Measurements from ENCODE around the gene GRIK3.

The GRIK3 gene

DNA sequence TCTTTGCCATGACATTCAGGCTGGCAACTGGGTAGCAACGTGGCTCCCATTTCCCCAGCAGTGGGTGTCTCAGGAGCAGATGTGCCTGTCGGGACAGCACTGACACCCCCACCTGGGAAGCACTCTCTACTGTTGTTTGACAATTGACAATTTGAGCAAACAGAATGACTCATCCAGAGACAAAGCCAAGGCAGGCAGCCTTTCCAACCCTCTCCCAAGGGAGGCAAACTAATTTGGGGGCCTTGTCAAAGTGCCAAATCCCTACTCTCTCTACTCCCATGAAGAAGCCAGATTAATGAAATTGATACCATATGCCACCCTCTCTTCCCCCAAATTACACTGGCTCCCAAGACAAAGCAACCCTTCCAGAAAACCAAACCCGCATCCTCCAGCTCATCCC lies 65.6 kb downstream of the GRIK3 start:
- H4K91ac ChIP-seq (ENCODE audit: low read depth, low read length) = no peak overlapping the region
- H3K36me3 ChIP-seq (ENCODE audit: control insufficient read depth in 1 of 2, insufficient read depth in 2 of 2, low read length in 2 of 2) = no peaks in the 10 kb centered on the region
- no peak overlapping the region for H3K23ac ChIP-seq (ENCODE audit: low read length)
- H3K4me2 ChIP-seq (ENCODE audit: low read length) = no peak overlapping the region
- no peak overlapping the region for H3K4ac ChIP-seq (ENCODE audit: low read depth, low read length)
- H2AK5ac ChIP-seq (ENCODE audit: low read length) = no peak overlapping the region
- H3K27ac ChIP-seq (ENCODE audit: low read depth, low read length) = no peak overlapping the region
- no peaks in the 10 kb centered on the region for H3K79me1 ChIP-seq (ENCODE audit: low read length)
- H3K14ac ChIP-seq (ENCODE audit: low read length) = no peak overlapping the region
- DNase-seq = no peak
- H2AFZ ChIP-seq (ENCODE audit: insufficient read depth, low read length, poor library complexity) = no peak overlapping the region
- H3K9me3 ChIP-seq (ENCODE audit: insufficient read depth, low read depth, low read length) = no peaks in the 10 kb centered on the region
- H2BK120ac ChIP-seq (ENCODE audit: insufficient read depth, low read length, poor library complexity) = no peak overlapping the region
- H2BK12ac ChIP-seq (ENCODE audit: low read length) = no peak overlapping the region
- no peaks in the 10 kb centered on the region for H3K27me3 ChIP-seq (ENCODE audit: insufficient read depth, low read length)
- no peaks in the 10 kb centered on the region for H3K79me2 ChIP-seq (ENCODE audit: control insufficient read depth, insufficient read depth, low read length, poor library complexity)
- no peaks in the 10 kb centered on the region for H3K4me1 ChIP-seq (ENCODE audit: control insufficient read depth in 1 of 2, insufficient read depth in 2 of 2, low read length in 2 of 2)
- no peak overlapping the region for H3K9ac ChIP-seq (ENCODE audit: low read length)
- no peak overlapping the region for H4K12ac ChIP-seq (ENCODE audit: low read depth, low read length)
- H2BK5ac ChIP-seq (ENCODE audit: low read depth, low read length, poor library complexity) = no peak overlapping the region
- no peak overlapping the region for H3K4me3 ChIP-seq (ENCODE audit: low read depth, low read length)
- WGBS (ENCODE audit: extremely low coverage, insufficient coverage, insufficient read length) = no CpG with 5 or more reads among the region's 3 CpGs
- no peak overlapping the region for H3K18ac ChIP-seq (ENCODE audit: low read length)
- no peak overlapping the region for H4K8ac ChIP-seq (ENCODE audit: low read depth, low read length)

DNA sequence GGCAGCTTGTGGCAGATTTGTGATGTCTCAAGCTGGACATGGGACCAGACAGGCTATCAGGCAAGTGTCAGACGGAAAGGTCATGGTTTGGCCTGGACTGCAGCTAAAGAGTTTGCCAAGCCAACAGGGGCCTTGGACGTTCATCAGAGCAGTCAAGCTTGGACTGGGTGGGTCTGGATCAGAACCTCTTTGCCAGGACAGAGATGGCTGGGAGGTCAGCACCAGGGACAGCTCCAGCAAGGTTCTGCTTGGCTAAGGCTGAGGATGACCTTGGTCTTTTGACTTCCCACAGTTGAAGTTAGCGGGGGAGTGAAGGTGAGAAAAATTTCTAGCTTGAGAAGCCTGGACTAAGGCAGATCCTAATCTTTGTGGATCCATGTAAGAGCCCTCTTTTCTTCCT lies 68.1 kb downstream of the GRIK3 start:
- no peak overlapping the region for H2BK120ac ChIP-seq (ENCODE audit: insufficient read depth, low read length, poor library complexity)
- no peaks in the 10 kb centered on the region for H3K79me2 ChIP-seq (ENCODE audit: control insufficient read depth, insufficient read depth, low read length, poor library complexity)
- no peaks in the 10 kb centered on the region for H3K9me3 ChIP-seq (ENCODE audit: insufficient read depth, low read depth, low read length)
- no peak overlapping the region for H3K23ac ChIP-seq (ENCODE audit: low read length)
- H3K79me1 ChIP-seq (ENCODE audit: low read length) = no peaks in the 10 kb centered on the region
- no peak overlapping the region for H2AFZ ChIP-seq (ENCODE audit: insufficient read depth, low read length, poor library complexity)
- no peak overlapping the region for H4K91ac ChIP-seq (ENCODE audit: low read depth, low read length)
- no peak overlapping the region for H3K4ac ChIP-seq (ENCODE audit: low read depth, low read length)
- no peak overlapping the region for H3K9ac ChIP-seq (ENCODE audit: low read length)
- H2BK12ac ChIP-seq (ENCODE audit: low read length) = no peak overlapping the region
- no peak overlapping the region for H3K4me3 ChIP-seq (ENCODE audit: low read depth, low read length)
- H3K27me3 ChIP-seq (ENCODE audit: insufficient read depth, low read length) = no peaks in the 10 kb centered on the region
- no peak overlapping the region for H3K4me2 ChIP-seq (ENCODE audit: low read length)
- no peak overlapping the region for H2BK5ac ChIP-seq (ENCODE audit: low read depth, low read length, poor library complexity)
- no peak overlapping the region for H3K27ac ChIP-seq (ENCODE audit: low read depth, low read length)
- H3K4me1 ChIP-seq (ENCODE audit: control insufficient read depth in 1 of 2, insufficient read depth in 2 of 2, low read length in 2 of 2) = no peaks in the 10 kb centered on the region
- no CpG with 5 or more reads among the region's 3 CpGs for WGBS (ENCODE audit: extremely low coverage, insufficient coverage, insufficient read length)
- H4K12ac ChIP-seq (ENCODE audit: low read depth, low read length) = no peak overlapping the region
- H3K14ac ChIP-seq (ENCODE audit: low read length) = no peak overlapping the region
- no peak overlapping the region for H4K8ac ChIP-seq (ENCODE audit: low read depth, low read length)
- no peak overlapping the region for H3K18ac ChIP-seq (ENCODE audit: low read length)
- no peaks in the 10 kb centered on the region for H3K36me3 ChIP-seq (ENCODE audit: control insufficient read depth in 1 of 2, insufficient read depth in 2 of 2, low read length in 2 of 2)
- H2AK5ac ChIP-seq (ENCODE audit: low read length) = no peak overlapping the region
- DNase-seq = peak in 1 of 2 donors; percentile 39

DNA sequence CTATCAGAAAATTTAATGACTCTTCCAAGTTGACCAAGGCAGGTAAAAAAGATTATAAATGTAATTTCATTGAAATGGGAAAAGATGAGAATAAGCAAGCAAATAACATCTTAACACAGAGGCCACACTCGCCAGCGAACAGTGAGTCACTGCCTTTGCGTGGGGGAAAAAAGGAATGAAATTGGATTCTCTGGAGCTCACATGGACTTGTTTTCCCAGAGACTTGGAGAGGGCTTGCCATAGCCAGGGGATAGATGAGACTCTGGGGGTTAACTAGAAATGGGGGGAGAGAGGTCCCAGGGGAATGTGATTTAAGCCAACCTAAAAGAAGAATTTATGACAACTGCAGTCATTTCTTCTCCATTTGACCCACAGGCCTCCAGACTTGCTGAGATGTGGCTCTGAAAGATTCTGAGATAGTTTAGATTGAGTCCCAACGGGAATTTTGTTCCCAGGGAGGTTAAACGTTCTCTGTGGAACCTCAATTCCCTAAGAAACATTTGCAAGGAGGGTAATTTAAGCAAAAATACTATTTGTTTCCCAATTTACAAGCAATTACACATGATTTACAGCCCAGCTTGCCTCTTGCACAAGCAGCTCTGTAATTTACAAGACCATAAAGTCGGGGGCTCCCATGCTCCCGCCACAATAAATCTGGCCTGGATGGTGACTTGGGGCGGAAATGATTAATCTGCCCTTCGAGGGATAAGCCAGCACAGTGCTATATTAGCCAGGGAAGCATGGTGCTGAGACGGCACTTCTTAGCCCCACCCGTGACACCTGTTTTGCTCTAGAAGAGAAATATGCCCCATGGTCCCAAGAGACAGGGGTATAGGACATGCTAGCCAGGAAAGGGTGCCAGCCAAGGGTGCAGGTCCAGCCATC lies 68.8 kb downstream of the GRIK3 start:
- DNase-seq = no peak
- WGBS (ENCODE audit: extremely low coverage, insufficient coverage, insufficient read length) = no CpG with 5 or more reads among the region's 11 CpGs

DNA sequence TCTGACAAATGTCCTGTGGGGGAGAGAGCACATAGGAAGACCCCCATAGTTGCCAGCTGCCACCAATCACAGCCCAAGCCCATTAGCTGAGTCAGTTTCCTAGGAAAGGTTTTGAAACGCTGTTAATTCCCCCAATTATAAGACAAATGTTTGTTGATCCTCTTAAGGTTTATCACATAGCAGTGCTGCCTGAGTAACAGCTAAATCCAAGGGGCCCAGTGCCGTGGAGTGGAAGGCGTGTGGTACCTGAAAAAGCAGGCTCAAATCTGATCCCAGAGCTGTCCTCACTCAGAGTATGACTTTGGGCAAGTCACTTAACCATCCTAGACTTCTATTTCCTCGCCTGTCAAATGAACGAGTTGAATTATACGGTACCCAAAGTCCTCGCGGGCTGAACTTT lies 69.5 kb downstream of the GRIK3 start:
- Histone ChIP-seq H2BK120ac (ENCODE audit: insufficient read depth, low read length, poor library complexity) (no peak overlapping the region), H3K4me2 (ENCODE audit: low read length) (no peak overlapping the region), H3K4me3 (ENCODE audit: low read depth, low read length) (no peak overlapping the region), H3K4me1 (ENCODE audit: control insufficient read depth in 1 of 2, insufficient read depth in 2 of 2, low read length in 2 of 2) (no peaks in the 10 kb centered on the region), H4K8ac (ENCODE audit: low read depth, low read length) (no peak overlapping the region), H3K36me3 (ENCODE audit: control insufficient read depth in 1 of 2, insufficient read depth in 2 of 2, low read length in 2 of 2) (no peaks in the 10 kb centered on the region), H3K9me3 (ENCODE audit: insufficient read depth, low read depth, low read length) (no peaks in the 10 kb centered on the region), H2AK5ac (ENCODE audit: low read length) (no peak overlapping the region), H3K23ac (ENCODE audit: low read length) (no peak overlapping the region), H2BK5ac (ENCODE audit: low read depth, low read length, poor library complexity) (no peak overlapping the region), H4K12ac (ENCODE audit: low read depth, low read length) (no peak overlapping the region), H3K79me2 (ENCODE audit: control insufficient read depth, insufficient read depth, low read length, poor library complexity) (no peaks in the 10 kb centered on the region), H4K91ac (ENCODE audit: low read depth, low read length) (no peak overlapping the region), H3K4ac (ENCODE audit: low read depth, low read length) (no peak overlapping the region), H2AFZ (ENCODE audit: insufficient read depth, low read length, poor library complexity) (no peak overlapping the region), H3K27me3 (ENCODE audit: insufficient read depth, low read length) (no peaks in the 10 kb centered on the region), H3K79me1 (ENCODE audit: low read length) (no peaks in the 10 kb centered on the region), H3K27ac (ENCODE audit: low read depth, low read length) (no peak overlapping the region), H3K9ac (ENCODE audit: low read length) (no peak overlapping the region), H2BK12ac (ENCODE audit: low read length) (no peak overlapping the region), H3K14ac (ENCODE audit: low read length) (no peak overlapping the region), H3K18ac (ENCODE audit: low read length) (no peak overlapping the region)
- WGBS (ENCODE audit: extremely low coverage, insufficient coverage, insufficient read length) = no CpG with 5 or more reads among the region's 8 CpGs
- no peak for DNase-seq

More for the DNA sequence above, 68.8 kb downstream of the GRIK3 start:
- Histone ChIP-seq H3K9me3 (ENCODE audit: insufficient read depth, low read depth, low read length) (no peaks in the 10 kb centered on the region), H3K4me3 (ENCODE audit: low read depth, low read length) (no peak overlapping the region), H3K4me2 (ENCODE audit: low read length) (no peak overlapping the region), H3K4me1 (ENCODE audit: control insufficient read depth in 1 of 2, insufficient read depth in 2 of 2, low read length in 2 of 2) (no peaks in the 10 kb centered on the region), H4K91ac (ENCODE audit: low read depth, low read length) (no peak overlapping the region), H2BK120ac (ENCODE audit: insufficient read depth, low read length, poor library complexity) (no peak overlapping the region), H3K27me3 (ENCODE audit: insufficient read depth, low read length) (no peaks in the 10 kb centered on the region), H3K23ac (ENCODE audit: low read length) (no peak overlapping the region), H2AK5ac (ENCODE audit: low read length) (no peak overlapping the region), H3K9ac (ENCODE audit: low read length) (no peak overlapping the region), H3K36me3 (ENCODE audit: control insufficient read depth in 1 of 2, insufficient read depth in 2 of 2, low read length in 2 of 2) (no peaks in the 10 kb centered on the region), H3K4ac (ENCODE audit: low read depth, low read length) (no peak overlapping the region), H4K12ac (ENCODE audit: low read depth, low read length) (no peak overlapping the region), H4K8ac (ENCODE audit: low read depth, low read length) (no peak overlapping the region), H3K79me2 (ENCODE audit: control insufficient read depth, insufficient read depth, low read length, poor library complexity) (no peaks in the 10 kb centered on the region), H3K79me1 (ENCODE audit: low read length) (no peaks in the 10 kb centered on the region), H3K18ac (ENCODE audit: low read length) (no peak overlapping the region), H2BK12ac (ENCODE audit: low read length) (no peak overlapping the region), H3K27ac (ENCODE audit: low read depth, low read length) (no peak overlapping the region), H2AFZ (ENCODE audit: insufficient read depth, low read length, poor library complexity) (no peak overlapping the region), H2BK5ac (ENCODE audit: low read depth, low read length, poor library complexity) (no peak overlapping the region), H3K14ac (ENCODE audit: low read length) (no peak overlapping the region)
